Esophagus squamous epithelium (tissue), 5 donors: ENCODE data around the gene GINS2. TPM values are rescaled to one million over a fixed set of nuclear protein-coding genes. Genes with fewer than 3 reads are reported as not detected.

Experiments
- DNase-seq: peaks from one replicate; lab custom pipeline; 2025; lab: John Stamatoyannopoulos, UW
- H3K27ac ChIP-seq, 4 donors: fragments of 200-600 bp; sonication (generic); one replicate each; pipeline ENCODE4 v1.5.1; 2016 to 2019; ENCODE audit warnings: mild to moderate bottlenecking in 1 of 4
- H3K27me3 ChIP-seq, 4 donors: fragments of 200-600 bp; sonication (generic); 1 replicate in 3 of 4; 2 replicates in 1 of 4; pipeline versions ENCODE4 v1.5.1 to v1.6.0; 2017 to 2021; ENCODE audit warnings: antibody characterized with exemption in 1 of 4
- H3K36me3 ChIP-seq, 3 donors: fragments of 200-600 bp; sonication (generic); one replicate each; pipeline ENCODE4 v1.5.1; 2016 to 2019
- H3K4me1 ChIP-seq, 3 donors: fragments of 200-600 bp; sonication (generic); one replicate each; pipeline ENCODE4 v1.5.1; 2017 to 2019
- H3K4me3 ChIP-seq, 4 donors: fragments of 200-600 bp; sonication (generic); 1 replicate in 3 of 4; 2 replicates in 1 of 4; pipeline ENCODE4 v1.5.1; 2016 to 2019; ENCODE audit warnings: mild to moderate bottlenecking in 2 of 4, moderate library complexity in 1 of 4
- H3K9me3 ChIP-seq, 3 donors: fragments of 200-600 bp; sonication (generic); one replicate each; pipeline ENCODE4 v1.5.1; 2016 to 2019
- POLR2A ChIP-seq, 4 donors: fragments of 450-650 bp; IDR thresholded peaks; one replicate each; pipeline ENCODE4 v1.6.1; 2017; ENCODE audit warnings: antibody characterized with exemption in 4 of 4, mild to moderate bottlenecking in 4 of 4, moderate library complexity in 3 of 4
- WGBS, 2 donors: methylation state at CpG; one replicate each; pipeline ENCODE4 v1.1.5; 2018; 5-methylcytosine and 5-hydroxymethylcytosine counted together
- intact Hi-C: fragments of 100-400 bp; cut with DNase I; formaldehyde crosslinking; loops from one replicate; pipeline ENCODE4 v1.15.0; 2022
- total RNA-seq, 4 donors: library from RNA; depleted of rRNA; stranded (reverse); fragments of >200 nt; gene quantifications; one replicate each; pipeline ENCODE4 v1.1.0, GENCODE V29; 2016
- TF ChIP-seq, protein P1 (sequence below), 6 experiments: fragments of 450-650 bp in 4 of 6; fragments of 200-600 bp in 2 of 6; sonication (generic) in 2 of 6; IDR thresholded peaks; one replicate each; pipeline ENCODE4 v1.5.1; 2016 to 2019; ENCODE audit warnings: antibody characterized with exemption in 6 of 6, mild to moderate bottlenecking in 4 of 6, moderate library complexity in 4 of 6
- donor health status: DM: yes; HTN: yes; CAD: no.

The GINS2 gene
- total RNA-seq, 4 donors from 2014 or later = 2.5 to 12.6 (median 6.7) TPM

DNA sequence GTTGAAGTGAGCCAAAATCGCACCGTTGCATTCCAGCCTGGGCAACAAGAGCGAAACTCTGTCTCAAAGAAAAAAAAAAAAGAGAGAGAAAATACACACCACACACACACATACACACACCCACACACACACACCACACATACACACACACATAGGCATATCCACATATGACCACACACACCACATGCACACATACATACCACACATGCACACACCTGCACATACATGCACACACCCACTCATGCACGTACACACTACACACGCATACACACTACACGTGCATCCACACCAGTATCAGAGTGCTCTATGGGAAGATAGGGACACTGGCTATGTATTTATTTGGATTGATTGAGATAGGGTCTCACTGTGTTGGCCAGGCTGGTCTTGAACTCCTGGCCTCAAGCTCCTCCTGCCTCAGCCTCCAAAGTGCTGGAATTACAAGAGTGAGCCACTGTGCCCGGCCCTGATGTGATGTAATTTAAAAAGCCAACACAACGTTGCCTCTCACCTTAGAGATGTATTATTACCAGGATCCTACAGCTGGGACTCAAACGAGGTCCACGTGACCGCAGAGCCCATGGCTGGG is 17.8 kb upstream of the GINS2 start:
- Histone ChIP-seq H3K27ac (no peak overlapping the region), H3K36me3 (no peaks in the 10 kb centered on the region), H3K4me3 (no peak overlapping the region), H3K9me3 (peaks cover 0 to under 1% (median 0%) of the 10 kb centered on the region in 3 donors), H3K4me1 (peaks cover 0 to 8% (median 0%) of the 10 kb centered on the region in 3 donors), H3K27me3 (no peaks in the 10 kb centered on the region)
- WGBS, 2 donors = 85 to 89% methylated on average over 11 of the region's 11 CpGs
- TF ChIP-seq POLR2A (IDR thresholded peaks at IDR 0.05) = no peak
- TF ChIP-seq, protein P1, sequence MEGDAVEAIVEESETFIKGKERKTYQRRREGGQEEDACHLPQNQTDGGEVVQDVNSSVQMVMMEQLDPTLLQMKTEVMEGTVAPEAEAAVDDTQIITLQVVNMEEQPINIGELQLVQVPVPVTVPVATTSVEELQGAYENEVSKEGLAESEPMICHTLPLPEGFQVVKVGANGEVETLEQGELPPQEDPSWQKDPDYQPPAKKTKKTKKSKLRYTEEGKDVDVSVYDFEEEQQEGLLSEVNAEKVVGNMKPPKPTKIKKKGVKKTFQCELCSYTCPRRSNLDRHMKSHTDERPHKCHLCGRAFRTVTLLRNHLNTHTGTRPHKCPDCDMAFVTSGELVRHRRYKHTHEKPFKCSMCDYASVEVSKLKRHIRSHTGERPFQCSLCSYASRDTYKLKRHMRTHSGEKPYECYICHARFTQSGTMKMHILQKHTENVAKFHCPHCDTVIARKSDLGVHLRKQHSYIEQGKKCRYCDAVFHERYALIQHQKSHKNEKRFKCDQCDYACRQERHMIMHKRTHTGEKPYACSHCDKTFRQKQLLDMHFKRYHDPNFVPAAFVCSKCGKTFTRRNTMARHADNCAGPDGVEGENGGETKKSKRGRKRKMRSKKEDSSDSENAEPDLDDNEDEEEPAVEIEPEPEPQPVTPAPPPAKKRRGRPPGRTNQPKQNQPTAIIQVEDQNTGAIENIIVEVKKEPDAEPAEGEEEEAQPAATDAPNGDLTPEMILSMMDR (IDR thresholded peaks at IDR 0.05) = no peak
- intact Hi-C loops = no loop called here
- no peak for DNase-seq

DNA sequence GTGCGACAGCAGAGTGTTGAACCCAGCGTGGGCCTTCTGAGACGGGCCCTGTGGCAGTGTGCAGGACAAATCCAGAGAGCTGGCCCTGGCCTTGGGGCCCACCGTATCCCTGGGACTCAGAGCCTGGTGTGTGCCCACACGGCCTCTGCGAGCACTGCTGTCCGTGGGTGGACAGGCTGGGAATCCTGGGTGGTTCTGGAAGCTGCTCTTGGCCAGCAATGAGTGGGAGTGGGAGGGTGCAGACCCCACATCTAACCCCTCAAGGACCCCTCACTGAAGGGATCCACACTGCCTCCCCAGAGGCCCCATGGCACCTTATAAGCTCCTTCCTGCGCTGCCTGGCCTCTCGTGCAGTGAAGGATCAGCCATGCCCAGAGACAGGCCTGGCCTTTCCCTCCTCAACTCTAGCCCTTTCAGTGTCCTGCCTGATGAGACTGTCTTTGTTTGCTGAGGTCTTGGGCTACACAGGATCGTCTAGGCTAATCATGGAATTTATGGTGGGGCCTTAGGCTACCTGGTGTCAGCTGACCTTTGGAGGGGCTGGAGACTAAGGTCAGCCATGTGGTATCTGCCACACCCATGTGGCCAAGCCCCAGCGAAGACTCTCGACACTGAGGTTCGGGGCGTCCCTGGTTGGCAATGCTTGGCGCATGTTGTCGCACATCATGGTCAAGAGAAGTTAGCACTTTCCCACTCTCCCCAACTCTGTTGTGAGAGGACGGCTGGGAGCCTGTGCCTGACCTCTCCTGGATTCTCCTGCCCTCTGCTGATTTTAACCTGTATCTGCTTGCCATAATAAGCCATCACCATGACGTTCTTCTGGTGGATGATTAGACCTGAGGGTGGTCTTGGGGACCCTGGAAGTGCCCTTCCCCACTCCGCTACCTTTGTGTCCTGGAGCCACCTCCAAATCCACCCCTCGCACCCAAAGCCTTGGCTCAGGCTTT is 16.4 kb upstream of the GINS2 start:
- 94% methylated on average over 14 of the region's 20 CpGs; no CpG with 5 or more reads in 1 of the 2 donors for whole genome bisulfite sequencing, 2 donors
- Histone ChIP-seq H3K4me1 (peaks cover 0 to 8% (median 0%) of the 10 kb centered on the region in 3 donors), H3K36me3 (no peaks in the 10 kb centered on the region), H3K27me3 (no peaks in the 10 kb centered on the region), H3K27ac (no peak overlapping the region), H3K9me3 (no peaks in the 10 kb centered on the region), H3K4me3 (no peak overlapping the region)
- intact Hi-C loops = no loop called here
- no peak for DNase-seq
- TF ChIP-seq POLR2A (IDR thresholded peaks at IDR 0.05) = no peak
- TF ChIP-seq, protein P1 (IDR thresholded peaks at IDR 0.05) = no peak

DNA sequence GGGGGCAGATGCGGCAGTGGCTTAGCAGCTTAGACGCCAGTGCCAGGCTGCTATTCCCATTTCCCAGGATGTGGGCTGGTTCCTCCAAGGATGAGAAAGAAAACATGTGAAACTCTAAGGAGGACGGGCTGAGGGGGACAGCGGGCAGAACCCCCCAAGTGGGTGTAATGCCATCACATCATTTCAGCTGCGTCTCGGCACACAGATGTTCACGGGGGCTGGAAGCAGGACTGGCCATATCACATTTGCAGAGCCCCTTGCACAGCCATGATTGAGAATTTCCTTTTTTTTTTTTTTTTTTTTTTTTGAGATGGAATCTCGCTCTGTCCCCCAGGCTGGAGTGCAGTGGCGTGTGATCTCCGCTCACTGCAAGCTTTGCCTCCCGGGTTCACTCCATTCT is 15.3 kb upstream of the GINS2 start:
- Histone ChIP-seq H3K4me1 (peaks cover 0 to 8% (median 0%) of the 10 kb centered on the region in 3 donors), H3K27ac (no peak overlapping the region), H3K9me3 (no peaks in the 10 kb centered on the region), H3K36me3 (no peaks in the 10 kb centered on the region), H3K4me3 (no peak overlapping the region), H3K27me3 (no peaks in the 10 kb centered on the region)
- intact Hi-C loops = no loop called here
- 82 to 89% methylated on average over 7 to 11 of the region's 11 CpGs for WGBS, 2 donors
- no peak for DNase-seq
- TF ChIP-seq, protein P1 (IDR thresholded peaks at IDR 0.05) = no peak
- TF ChIP-seq POLR2A (IDR thresholded peaks at IDR 0.05) = no peak

DNA sequence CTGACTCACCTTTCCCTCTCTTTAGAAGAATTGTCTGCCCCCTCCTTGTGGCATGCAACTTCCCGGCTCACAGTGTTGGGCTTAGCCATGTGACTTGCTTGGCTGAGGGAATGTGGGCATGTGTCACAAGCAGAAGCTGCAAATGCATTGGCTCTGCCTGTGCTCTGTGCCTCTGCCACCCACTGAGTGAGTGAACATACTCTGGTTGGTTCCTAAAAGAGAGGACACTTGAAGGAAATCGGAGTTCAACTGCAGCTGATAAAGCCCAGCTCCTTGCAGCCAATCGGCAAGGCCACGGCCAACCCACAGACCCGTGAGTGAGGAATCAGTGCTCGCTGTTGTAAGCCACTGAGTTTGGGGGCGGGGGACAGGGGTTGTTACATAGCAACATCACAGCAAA is 10.9 kb upstream of the GINS2 start:
- DNase-seq = no peak
- no peak overlapping the region for H3K4me3 ChIP-seq
- intact Hi-C loops = no loop called here
- peaks cover 5 to 24% (median 6%) of the 10 kb centered on the region in 3 donors for H3K4me1 ChIP-seq
- TF ChIP-seq, protein P1 (IDR thresholded peaks at IDR 0.05) = no peak
- TF ChIP-seq POLR2A (IDR thresholded peaks at IDR 0.05) = no peak
- H3K36me3 ChIP-seq = no peaks in the 10 kb centered on the region
- no peak overlapping the region for H3K27ac ChIP-seq
- H3K9me3 ChIP-seq = no peaks in the 10 kb centered on the region
- H3K27me3 ChIP-seq = peaks cover 0 to 39% (median 0%) of the 10 kb centered on the region in 4 donors
- 41 to 53% methylated on average over 4 to 7 of the region's 7 CpGs for WGBS, 2 donors
